Superior temporal gyrus (tissue), 1 donor: ENCODE data around the gene CCNL2.

Source experiments
- DNase-seq: peaks from one replicate; pipeline ENCODE4 v3.0.0-alpha.2; 2016; ENCODE audit errors: extremely low spot score

Gene CCNL2

DNA sequence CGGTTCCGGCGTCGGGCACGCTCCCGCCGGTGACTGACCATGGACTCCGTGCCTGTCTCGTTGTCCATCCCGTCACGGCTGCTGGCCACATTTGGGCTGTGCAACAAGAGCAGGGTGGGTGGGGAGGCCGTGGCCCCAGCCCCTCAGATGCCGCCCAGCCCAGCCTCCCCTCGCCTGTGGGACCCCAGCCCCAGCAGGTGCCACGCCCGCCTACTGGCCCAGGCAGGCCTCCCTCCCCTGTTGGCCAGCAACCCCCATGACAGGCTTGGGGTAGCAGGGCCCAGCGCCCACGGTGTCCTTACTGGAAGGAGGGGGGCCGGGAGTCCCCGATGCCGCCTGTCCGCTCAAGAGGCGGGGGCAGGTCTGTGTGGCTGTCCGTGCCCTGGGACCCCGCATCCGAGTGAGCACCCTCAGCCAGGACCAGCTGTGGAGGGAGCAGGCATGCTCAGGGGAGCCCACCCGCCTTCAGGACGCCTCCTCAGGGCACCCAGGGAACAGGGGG, 57.0 kb downstream of the CCNL2 start:
- DNase-seq = no peak

DNA sequence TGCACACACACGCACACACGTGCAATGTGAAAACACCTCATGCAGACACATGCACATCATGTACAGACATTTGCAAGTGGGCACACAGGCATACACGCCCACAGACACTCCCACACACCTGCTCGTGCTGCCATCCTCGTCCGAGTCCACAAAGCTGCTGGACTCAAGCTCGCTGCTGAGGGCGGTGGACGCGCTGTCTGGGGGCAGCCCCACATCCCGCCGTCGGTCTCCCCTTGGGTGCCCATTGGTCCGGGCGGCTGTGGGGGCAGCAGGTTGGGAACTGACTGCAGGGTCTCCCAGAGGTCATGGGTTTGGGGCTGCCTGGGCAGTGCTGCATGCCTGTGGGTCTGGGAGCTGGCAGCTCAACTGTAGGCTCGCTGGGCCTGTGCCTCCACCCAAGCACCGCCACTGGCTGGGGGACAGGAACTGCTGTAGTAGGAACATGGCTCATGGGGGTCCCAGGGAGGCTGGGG, 57.5 kb downstream of the CCNL2 start:
- DNase-seq = no peak

DNA sequence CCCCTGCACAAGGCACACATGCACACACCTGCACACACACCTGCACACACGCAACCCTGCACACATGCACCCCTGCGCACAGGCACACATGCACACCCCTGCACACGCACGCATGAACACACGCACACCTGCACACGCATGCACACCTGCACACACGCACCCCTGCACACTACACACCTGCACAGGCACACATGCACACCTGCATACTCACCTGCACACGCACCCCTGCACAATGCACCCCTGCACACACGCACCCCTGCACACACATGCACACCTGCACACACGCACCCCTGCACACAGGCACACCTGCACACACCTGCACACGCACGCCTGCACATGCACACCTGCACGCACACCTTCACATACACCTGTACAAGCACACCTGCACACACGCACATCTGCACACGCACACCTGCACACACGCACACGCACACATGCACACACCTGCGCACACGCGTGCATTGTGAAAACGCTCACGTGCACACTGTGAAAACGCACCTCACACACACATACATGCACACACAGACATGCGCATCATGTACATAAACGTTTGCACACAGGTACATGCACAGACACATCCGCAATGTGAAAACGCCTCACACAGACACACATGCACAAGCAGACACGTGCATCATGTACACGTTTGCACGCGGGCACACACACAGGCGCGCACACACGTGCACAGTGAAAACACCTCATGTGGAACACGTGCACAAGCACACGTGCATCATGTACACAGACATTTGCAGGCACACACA, 58.2 kb downstream of the CCNL2 start:
- no peak for DNase-seq

DNA sequence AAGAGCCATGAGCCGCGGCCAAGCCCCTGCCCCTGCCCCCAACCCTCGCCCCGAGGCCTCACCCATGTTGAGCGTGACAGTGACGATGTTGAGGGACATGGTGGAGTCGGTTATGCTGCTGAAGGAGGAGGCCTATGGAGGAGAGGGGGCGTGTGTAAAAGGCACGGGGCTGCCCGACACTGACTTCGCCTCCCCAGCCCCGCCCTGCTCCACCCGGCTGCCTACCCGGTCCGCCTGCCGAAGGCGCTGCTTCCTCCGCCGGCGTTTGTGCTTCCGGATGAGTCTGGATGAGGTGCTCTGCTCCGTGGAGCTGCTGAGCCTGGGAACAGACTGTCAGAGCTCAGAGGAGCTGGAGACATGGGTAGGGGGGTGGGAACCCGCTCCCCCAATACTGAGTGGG, 59.0 kb downstream of the CCNL2 start:
- no peak for DNase-seq

DNA sequence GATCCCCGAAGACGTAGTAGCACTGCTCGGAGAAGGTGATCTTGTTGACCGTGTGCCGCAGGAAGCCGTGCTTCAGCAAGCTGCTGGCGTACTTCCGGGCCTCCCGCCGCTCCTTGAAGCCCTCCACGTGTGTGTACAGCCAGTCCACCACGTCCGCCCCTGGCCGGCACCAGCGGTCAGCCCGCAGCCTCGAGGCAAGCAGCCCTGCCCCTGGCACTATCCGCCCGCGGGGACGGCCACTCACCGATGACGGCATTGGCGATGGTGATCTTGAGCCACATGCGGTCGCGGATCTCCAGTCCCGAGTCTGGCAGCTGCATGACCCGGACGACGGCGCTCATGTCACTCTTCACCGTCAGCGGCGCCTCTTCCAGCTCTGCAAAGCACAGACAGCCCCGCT, 60.9 kb downstream of the CCNL2 start:
- DNase-seq = no peak

DNA sequence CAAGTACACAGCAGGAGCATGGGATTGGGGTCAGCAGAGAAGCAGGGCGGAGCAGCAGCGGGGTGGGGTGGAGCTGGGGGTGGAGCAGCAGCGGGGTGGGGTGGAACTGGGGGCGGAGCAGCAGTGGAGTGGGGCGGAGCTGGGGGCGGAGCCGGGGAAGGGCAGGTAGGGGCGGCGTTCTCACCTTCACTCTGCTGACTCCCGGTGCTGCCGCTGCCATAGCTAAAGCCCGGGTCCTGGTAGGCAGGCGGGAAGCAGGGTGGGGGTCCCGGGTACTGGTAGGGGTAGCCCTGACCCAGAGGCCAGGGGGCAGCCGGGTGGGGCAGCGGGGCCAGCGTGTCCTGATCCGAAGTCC, 61.4 kb downstream of the CCNL2 start:
- no peak for DNase-seq

DNA sequence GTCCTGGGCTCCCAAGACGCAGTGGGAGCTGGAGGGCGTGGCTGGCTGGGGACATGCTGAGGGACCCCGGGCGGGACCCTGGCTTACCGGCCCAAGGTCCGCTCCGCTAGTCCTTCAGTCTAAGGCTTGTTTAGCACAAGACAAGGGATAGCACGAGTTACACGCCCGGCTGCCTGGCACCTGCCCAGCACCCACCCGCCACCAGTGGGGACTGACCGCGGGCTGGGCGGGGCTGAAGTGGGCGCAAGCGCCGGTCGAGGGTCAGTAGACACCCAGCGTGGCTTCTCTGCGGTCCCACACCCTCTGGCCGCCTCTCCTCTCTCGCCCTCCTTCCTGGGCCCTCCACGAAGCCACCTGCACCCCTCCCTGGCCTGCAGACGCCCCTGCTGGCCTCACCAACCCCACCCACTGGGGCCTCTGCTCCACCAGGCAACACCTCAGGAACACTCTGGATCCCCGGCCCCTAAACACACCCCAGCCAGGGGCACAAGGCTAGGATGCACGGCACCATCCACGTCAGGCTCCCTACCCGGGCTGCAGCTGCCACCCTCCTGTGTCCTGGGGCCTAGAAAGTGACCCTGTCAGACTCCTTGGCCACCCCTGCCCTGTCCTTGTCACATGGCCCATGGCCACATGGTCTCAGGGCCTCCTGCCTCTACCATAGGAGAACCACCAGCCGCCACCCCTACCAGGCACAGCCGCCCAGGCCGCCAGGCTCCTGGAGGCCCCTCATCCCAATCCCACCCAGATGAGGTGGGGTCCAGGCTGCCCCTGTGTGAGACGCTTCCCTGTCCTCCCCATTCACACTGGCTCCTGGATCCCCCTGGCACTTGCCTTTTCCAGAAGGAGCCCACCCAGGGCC, 62.0 kb downstream of the CCNL2 start:
- no peak for DNase-seq

DNA sequence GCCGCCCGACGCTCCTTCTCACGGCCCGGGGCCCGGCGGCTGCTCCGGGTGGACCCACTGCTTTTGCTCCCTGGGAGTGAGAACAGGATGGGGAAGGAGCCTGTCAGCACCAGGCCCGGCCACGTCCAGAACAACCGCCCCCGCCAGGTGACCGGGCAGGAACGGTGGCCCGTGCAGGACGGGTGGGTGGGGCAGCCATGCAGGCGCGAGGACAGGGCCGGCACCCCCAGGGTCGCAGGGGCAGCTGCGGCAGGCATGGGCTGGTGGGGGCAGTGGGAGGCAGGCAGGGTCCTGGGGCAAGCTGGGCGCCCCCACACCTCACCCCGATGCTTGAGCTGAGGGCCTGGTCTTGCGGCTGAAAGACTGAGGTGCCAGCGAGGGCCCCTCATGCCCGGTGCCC, 62.7 kb downstream of the CCNL2 start:
- no peak for DNase-seq

DNA sequence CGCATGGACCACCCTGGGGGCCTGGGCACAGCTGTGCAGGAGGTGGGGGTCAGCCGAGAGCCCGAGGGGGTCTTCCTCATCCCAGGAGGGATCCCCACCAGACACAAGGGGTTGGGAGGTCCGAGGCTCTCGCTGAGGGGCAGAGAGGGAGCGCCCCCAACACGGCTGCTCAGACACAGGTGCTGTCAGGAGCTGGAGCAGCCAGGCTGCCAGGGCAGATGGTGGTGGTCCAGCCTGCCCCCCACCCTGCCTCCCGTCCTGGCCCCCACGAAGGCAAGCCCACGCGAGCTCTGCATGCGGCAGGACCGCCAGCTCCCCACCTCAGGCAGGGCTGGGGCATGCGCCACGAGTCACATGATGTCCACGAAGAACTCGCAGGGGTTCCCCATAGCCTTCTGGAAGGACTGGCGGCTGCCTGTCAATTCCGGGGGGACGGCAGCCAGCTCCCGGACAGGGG, 63.3 kb downstream of the CCNL2 start:
- no peak for DNase-seq
